Bronchial epithelial cell (primary cell): ENCODE data around the gene HS3ST3A1. TPM values are rescaled to one million over a fixed set of nuclear protein-coding genes. Genes with fewer than 3 reads are reported as not detected.

Experiments used
- DNase-seq: peaks from one replicate; pipeline ENCODE4 v3.0.0-alpha.2; 2010; ENCODE audit warnings: low read depth
- FAIRE-seq: peaks from 2 replicates; lab custom pipeline; 2011; peaks lifted over from hg19 to GRCh38; lab: Jason Lieb, UNC
- H3K27me3 ChIP-seq: 2 replicates; pipeline ENCODE4 v1.5.1; 2011; ENCODE audit warnings: low read length; ENCODE audit not compliant: control insufficient read depth, insufficient read depth
- H3K36me3 ChIP-seq: 2 replicates; pipeline ENCODE4 v1.5.1; 2011; ENCODE audit warnings: low read length; ENCODE audit not compliant: control insufficient read depth, insufficient read depth
- H3K4me3 ChIP-seq: 2 replicates; pipeline ENCODE4 v1.5.1; 2011; ENCODE audit warnings: mild to moderate bottlenecking, low read depth, low read length, control low read depth
- total RNA-seq: library from RNA; depleted of rRNA; stranded (reverse); fragments of >200 nt; gene quantifications from 2 replicates; pipeline ENCODE4 v1.2.1, GENCODE V29; 2014
- TF ChIP-seq, protein P1 (sequence below): IDR thresholded peaks from 2 replicates; pipeline ENCODE4 v1.5.1; 2011; ENCODE audit warnings: mild to moderate bottlenecking, moderate library complexity, low read length, control low read depth, inconsistent platforms; ENCODE audit not compliant: insufficient read depth, severe bottlenecking

Gene HS3ST3A1
- total RNA-seq, 1 donor from 2014 or later = 0.53 TPM

GRCh38 chr17:13634021-13634420 is 32.3 kb upstream of the HS3ST3A1 start:
- TF ChIP-seq, protein P1, sequence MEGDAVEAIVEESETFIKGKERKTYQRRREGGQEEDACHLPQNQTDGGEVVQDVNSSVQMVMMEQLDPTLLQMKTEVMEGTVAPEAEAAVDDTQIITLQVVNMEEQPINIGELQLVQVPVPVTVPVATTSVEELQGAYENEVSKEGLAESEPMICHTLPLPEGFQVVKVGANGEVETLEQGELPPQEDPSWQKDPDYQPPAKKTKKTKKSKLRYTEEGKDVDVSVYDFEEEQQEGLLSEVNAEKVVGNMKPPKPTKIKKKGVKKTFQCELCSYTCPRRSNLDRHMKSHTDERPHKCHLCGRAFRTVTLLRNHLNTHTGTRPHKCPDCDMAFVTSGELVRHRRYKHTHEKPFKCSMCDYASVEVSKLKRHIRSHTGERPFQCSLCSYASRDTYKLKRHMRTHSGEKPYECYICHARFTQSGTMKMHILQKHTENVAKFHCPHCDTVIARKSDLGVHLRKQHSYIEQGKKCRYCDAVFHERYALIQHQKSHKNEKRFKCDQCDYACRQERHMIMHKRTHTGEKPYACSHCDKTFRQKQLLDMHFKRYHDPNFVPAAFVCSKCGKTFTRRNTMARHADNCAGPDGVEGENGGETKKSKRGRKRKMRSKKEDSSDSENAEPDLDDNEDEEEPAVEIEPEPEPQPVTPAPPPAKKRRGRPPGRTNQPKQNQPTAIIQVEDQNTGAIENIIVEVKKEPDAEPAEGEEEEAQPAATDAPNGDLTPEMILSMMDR = no peak
- no peak for FAIRE-seq
- Histone ChIP-seq H3K27me3 (no peaks in the 10 kb centered on the region), H3K4me3 (no peak overlapping the region), H3K36me3 (no peaks in the 10 kb centered on the region)
- no peak for DNase-seq

DNA sequence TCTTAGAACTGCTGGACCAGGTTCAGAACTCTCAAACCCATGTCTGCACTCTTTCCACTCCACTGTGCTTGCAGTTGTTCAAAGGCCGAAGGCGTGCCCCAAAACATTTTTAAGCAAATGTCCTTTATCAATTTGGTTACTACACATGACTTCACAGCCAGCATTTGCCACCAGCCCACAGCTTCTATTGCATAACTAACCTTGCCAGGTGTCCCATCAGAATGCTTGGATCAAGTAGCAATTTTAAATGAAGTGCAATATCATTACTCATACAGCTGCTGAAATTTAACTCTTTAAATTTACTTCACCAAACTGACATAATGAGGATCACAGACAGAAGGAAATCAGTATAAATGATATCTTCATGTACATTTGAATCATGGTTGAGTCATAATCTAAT is 29.8 kb upstream of the HS3ST3A1 start:
- DNase-seq (peak; percentile 47), FAIRE-seq (no peak)
- no peak overlapping the region for H3K4me3 ChIP-seq

DNA sequence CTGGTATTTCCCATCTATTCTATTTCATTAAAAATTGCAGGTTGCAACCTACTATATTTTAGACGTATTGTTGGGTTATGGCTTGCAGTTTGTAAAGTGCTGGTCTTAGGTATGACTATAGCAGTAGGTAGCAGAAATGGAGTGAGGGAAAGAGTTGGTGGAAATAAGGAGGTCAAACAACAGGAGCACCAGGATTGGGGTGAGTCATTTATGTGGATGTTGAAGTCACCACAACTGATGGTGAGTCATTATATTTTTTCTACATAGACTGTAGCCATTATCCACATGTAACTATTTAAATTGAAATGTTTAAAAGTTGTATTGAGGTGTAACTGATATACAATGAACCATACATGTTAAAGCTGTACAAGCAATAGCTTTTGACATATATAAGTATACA is 25.0 kb upstream of the HS3ST3A1 start:
- TF ChIP-seq, protein P1 = no peak
- FAIRE-seq (no peak), DNase-seq (peak; percentile 72)
- Histone ChIP-seq H3K27me3 (no peaks in the 10 kb centered on the region), H3K4me3 (no peak overlapping the region), H3K36me3 (no peaks in the 10 kb centered on the region)

More for the DNA sequence above, 29.8 kb upstream of the HS3ST3A1 start:
- H3K36me3 ChIP-seq = no peaks in the 10 kb centered on the region
- no peaks in the 10 kb centered on the region for H3K27me3 ChIP-seq
- TF ChIP-seq, protein P1 = no peak

GRCh38 chr17:13619462-13619861 is 17.7 kb upstream of the HS3ST3A1 start:
- Histone ChIP-seq H3K4me3 (no peak overlapping the region), H3K27me3 (no peaks in the 10 kb centered on the region), H3K36me3 (no peaks in the 10 kb centered on the region)
- TF ChIP-seq, protein P1 = no peak
- FAIRE-seq (no peak), DNase-seq (no peak)

- Histone ChIP-seq H3K4me3 (no peak overlapping the region), H3K36me3 (no peaks in the 10 kb centered on the region), H3K27me3 (no peaks in the 10 kb centered on the region)
- DNase-seq (no peak), FAIRE-seq (no peak)
- TF ChIP-seq, protein P1 = no peak
Observed at GRCh38 chr17:13616031-13616430, 14.3 kb upstream of the HS3ST3A1 start.

- no peak for FAIRE-seq
- TF ChIP-seq, protein P1 = no peak
- DNase-seq = peak; percentile 36
- Histone ChIP-seq H3K27me3 (no peaks in the 10 kb centered on the region), H3K4me3 (no peak overlapping the region), H3K36me3 (no peaks in the 10 kb centered on the region)
Observed at GRCh38 chr17:13609941-13610340, 8.2 kb upstream of the HS3ST3A1 start.
